ENCODE measurements around the gene ARHGAP27. TPM values are rescaled to one million over a fixed set of nuclear protein-coding genes. Genes with fewer than 3 reads are reported as not detected.
A peak's percentile ranks its signal among the peaks of the same experiment; 100 is the strongest.

Gene ARHGAP27
- total and polyA plus RNA-seq, 2 of the 13 experiments (the other 11 are each of a cell fraction or from before 2014, with no cell fraction given), result 15.5 to 18.9 TPM

DNA sequence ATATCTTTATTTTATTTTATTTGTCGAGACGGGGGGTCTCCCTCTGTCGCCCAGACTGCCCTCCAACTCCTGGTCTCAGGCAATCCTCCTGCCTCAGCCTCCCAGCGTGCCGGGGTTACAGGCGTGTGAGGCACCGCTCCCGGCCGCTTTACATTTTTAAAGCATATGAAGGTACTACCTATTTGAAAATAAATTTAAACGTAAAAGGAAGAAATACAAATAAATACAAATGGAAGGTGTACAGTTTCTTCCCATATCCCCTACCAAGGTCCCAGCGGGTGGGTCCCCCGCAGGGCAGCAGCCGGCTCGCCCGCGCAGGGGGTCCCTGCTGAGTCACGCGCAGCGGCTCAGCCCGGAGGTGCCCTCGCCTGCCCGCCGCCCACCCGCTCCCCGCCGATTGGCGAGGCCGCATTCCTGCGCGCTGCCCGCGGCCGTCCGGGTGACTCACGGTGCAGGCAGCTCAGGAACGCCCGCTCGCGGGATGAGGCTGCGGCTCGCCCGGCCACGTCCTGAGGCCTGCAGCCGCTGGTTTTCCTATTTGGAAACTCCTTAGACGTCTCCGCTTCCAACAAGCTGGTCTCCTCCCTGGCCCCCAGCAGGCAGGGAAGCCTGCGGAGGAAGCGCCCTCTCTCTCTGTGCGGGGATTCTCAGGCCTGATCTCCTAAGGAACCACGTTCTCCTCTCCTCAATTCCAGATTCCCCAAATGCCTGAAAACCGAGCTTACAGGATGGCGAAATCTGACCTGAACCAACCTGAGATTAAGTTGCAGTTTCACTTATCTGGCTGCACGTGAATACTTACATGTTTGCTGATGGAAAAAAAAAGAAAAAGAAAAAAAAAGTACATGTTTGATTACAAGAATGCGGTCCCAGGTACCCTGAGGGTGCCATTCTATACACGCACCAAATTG, 61.0 kb downstream of the ARHGAP27 start (continued):
- TF ChIP-seq SALL2 (CRISPR knock-in tag; IDR thresholded peaks at IDR 0.05), result no peak; the same call in 1 of the 2 replicates
- TF ChIP-seq HDAC6 (IDR thresholded peaks at IDR 0.05; ENCODE audit: low read depth, low read length), result no peak
- TF ChIP-seq DNMT3B (CRISPR knock-in tag; conservative IDR thresholded peaks at IDR 0.05), result no peak; the same call in 1 of the 2 replicates
- TF ChIP-seq ESRRA (CRISPR knock-in tag; IDR thresholded peaks at IDR 0.05; ENCODE audit: low read depth), result 0 out of 2 replicates have a peak, but pooled peaks have one; percentile 16
- TF ChIP-seq, protein P1, sequence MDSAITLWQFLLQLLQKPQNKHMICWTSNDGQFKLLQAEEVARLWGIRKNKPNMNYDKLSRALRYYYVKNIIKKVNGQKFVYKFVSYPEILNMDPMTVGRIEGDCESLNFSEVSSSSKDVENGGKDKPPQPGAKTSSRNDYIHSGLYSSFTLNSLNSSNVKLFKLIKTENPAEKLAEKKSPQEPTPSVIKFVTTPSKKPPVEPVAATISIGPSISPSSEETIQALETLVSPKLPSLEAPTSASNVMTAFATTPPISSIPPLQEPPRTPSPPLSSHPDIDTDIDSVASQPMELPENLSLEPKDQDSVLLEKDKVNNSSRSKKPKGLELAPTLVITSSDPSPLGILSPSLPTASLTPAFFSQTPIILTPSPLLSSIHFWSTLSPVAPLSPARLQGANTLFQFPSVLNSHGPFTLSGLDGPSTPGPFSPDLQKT (CRISPR knock-in tag; IDR thresholded peaks at IDR 0.05; ENCODE audit: borderline replicate concordance), result no peak
- TF ChIP-seq ZNF264 (CRISPR knock-in tag; IDR thresholded peaks at IDR 0.05), result no peak
- TF ChIP-seq HHEX (CRISPR knock-in tag; IDR thresholded peaks at IDR 0.05), result no peak
- no peak for TF ChIP-seq ZNF773 (CRISPR knock-in tag; IDR thresholded peaks at IDR 0.05; ENCODE audit: borderline replicate concordance)
- TF ChIP-seq, protein P2, sequence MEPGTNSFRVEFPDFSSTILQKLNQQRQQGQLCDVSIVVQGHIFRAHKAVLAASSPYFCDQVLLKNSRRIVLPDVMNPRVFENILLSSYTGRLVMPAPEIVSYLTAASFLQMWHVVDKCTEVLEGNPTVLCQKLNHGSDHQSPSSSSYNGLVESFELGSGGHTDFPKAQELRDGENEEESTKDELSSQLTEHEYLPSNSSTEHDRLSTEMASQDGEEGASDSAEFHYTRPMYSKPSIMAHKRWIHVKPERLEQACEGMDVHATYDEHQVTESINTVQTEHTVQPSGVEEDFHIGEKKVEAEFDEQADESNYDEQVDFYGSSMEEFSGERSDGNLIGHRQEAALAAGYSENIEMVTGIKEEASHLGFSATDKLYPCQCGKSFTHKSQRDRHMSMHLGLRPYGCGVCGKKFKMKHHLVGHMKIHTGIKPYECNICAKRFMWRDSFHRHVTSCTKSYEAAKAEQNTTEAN (CRISPR knock-in tag; conservative IDR thresholded peaks at IDR 0.05), result peak; percentile 43; the same call in 1 of the 2 replicates
- TF ChIP-seq TBX3 (IDR thresholded peaks at IDR 0.05; ENCODE audit: borderline replicate concordance), result no peak

Data from HepG2 (cell line).